Subcutaneous adipose tissue (tissue), 4 donors: ENCODE measurements around the gene CHD6. TPM values are rescaled to one million over a fixed set of nuclear protein-coding genes. Genes with fewer than 3 reads are reported as not detected.

Experiments used
- CTCF ChIP-seq: fragments of 450-650 bp; IDR thresholded peaks from one replicate; pipeline ENCODE4 v1.5.1; 2016; ENCODE audit warnings: low read depth, mild to moderate bottlenecking, control low read depth, antibody characterized with exemption, moderate library complexity
- total RNA-seq, 4 donors: library from RNA; depleted of rRNA; stranded (reverse); fragments of >200 nt; gene quantifications; one replicate each; pipeline ENCODE4 v1.1.0, GENCODE V29; 2016

Gene CHD6
- total RNA-seq, 4 donors from 2014 or later: 31.5 to 47.4 (median 37.9) TPM

GRCh38 chr20:41458761-41459160, 159.4 kb downstream of the CHD6 start:
- TF ChIP-seq CTCF: no peak

GRCh38 chr20:41457173-41457857, 160.9 kb downstream of the CHD6 start:
- no peak for TF ChIP-seq CTCF

GRCh38 chr20:41456351-41456750, 161.8 kb downstream of the CHD6 start:
- TF ChIP-seq CTCF: no peak

- no peak for TF ChIP-seq CTCF
These were observed 163.9 kb downstream of the CHD6 start for GRCh38 chr20:41454250-41454649.

DNA sequence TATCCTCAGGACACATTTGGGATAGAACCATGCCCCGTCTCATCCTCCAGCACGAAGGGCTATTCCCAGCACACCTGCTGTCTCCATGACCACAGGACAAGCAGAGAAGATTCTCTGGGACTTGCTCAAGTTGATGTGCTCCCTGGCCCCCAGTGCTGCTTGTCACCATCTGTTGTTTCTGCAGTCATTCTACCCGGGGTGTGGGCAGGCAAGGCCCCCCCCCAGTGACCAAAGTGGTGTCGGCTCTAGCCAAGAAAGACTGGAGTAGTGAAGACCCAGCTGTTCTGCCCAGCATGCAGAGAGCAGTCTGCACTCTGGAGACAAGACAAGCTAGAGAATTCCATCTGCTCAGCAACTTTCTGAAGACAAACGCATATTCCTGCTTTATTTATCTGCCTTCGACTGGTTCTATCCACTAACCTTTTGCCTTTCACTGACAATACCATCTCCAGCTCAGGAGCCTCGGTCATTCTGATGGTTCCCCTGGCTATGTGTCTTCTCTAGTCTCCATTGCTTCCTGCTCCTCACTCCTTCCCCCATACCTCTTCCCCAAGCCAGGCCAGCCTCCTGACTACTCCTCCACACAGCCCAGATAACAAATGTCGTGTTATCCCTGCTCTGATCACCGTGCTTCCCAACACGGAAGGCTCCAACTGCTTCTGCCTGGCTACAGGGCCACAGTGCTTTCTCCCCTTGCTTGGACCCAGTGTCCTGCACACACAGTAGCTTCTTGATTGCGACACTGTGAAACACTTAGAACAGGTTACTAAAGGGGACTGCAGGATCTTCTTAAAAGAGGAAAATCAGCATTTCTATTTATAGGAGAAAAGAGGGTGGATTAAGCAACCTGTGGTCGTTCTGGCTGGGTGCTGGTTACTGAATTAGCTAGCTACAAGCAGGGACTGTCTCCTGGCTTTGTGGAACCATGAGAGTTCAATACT, 164.9 kb downstream of the CHD6 start:
- TF ChIP-seq CTCF: no peak

GRCh38 chr20:41452226-41452625, 166.0 kb downstream of the CHD6 start:
- TF ChIP-seq CTCF: no peak

DNA sequence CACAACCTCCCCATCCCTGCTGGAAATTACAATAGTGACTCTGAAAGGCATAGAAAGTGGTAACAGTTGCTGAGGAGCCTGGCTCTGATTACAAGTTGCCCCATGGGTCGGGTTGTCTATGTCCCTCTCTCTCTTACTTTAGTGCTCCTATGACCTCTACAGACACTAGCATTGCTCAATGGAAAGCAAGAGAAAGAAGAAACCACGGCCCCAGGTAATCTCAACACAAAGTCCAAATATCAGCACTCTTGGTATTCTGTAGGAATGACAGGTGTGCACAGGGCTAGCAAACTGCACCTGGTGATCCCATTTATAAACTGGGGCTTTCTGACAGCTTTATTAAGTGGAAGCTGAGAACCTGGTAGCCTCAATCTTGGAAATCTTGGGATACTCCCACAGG, 171.2 kb downstream of the CHD6 start:
- TF ChIP-seq CTCF: no peak
